Sigmoid colon (tissue), 7 donors: ENCODE measurements around the gene CEP112. TPM values are rescaled to one million over a fixed set of nuclear protein-coding genes. Genes with fewer than 3 reads are reported as not detected.

Source experiments
- DNase-seq: peaks from one replicate; pipeline ENCODE4 v3.0.0-alpha.2; 2019
- H3K27ac ChIP-seq, 4 donors: fragments of 200-600 bp; sonication (generic); one replicate each; pipeline ENCODE4 v1.5.1; 2016 to 2019; ENCODE audit warnings: mild to moderate bottlenecking in 1 of 4
- H3K27me3 ChIP-seq, 3 donors: fragments of 200-600 bp; sonication (generic); one replicate each; pipeline ENCODE4 v1.5.1; 2019; ENCODE audit warnings: mild to moderate bottlenecking in 1 of 3
- H3K36me3 ChIP-seq, 4 donors: fragments of 200-600 bp; sonication (generic); one replicate each; pipeline ENCODE4 v1.5.1; 2016 to 2019
- H3K4me1 ChIP-seq, 4 donors: fragments of 200-600 bp; sonication (generic); one replicate each; pipeline ENCODE4 v1.5.1; 2017 to 2019
- H3K4me3 ChIP-seq, 4 donors: fragments of 200-600 bp; sonication (generic); one replicate each; pipeline ENCODE4 v1.5.1; 2017 to 2019; ENCODE audit warnings: mild to moderate bottlenecking in 2 of 4, moderate library complexity in 1 of 4
- H3K9me3 ChIP-seq, 4 donors: fragments of 200-600 bp in 3 of 4; sonication (generic) in 3 of 4; one replicate each; pipeline versions ENCODE4 v1.5.1 to v1.6.1; 2013 to 2019
- CTCF ChIP-seq, 4 experiments: fragments of 450-650 bp in 3 of 4; fragments of 200-600 bp in 1 of 4; IDR thresholded peaks; one replicate each; pipeline ENCODE4 v1.5.1; 2016 to 2019; ENCODE audit warnings: antibody characterized with exemption in 4 of 4, mild to moderate bottlenecking in 3 of 4, moderate library complexity in 2 of 4
- EP300 ChIP-seq, 4 donors: sonication (generic); formaldehyde crosslinking; IDR thresholded peaks; one replicate each; pipeline ENCODE4 v1.6.1; 2017; ENCODE audit warnings: antibody characterized with exemption in 4 of 4
- POLR2A ChIP-seq, 2 donors: fragments of 450-650 bp; IDR thresholded peaks; one replicate each; pipeline ENCODE4 v1.6.1; 2016; ENCODE audit warnings: antibody characterized with exemption in 2 of 2, mild to moderate bottlenecking in 2 of 2, moderate library complexity in 2 of 2
- POLR2AphosphoS5 ChIP-seq, 4 donors: sonication (generic); formaldehyde crosslinking; IDR thresholded peaks; one replicate each; pipeline ENCODE4 v1.6.1; 2017; ENCODE audit warnings: antibody characterized with exemption in 4 of 4
- WGBS, 2 donors: extraction: QIAGEN DNeasy Blood & Tissue Kit; methylation state at CpG; one replicate each; pipeline ENCODE4 v1.1.7; 2013; 5-methylcytosine and 5-hydroxymethylcytosine counted together
- intact Hi-C: fragments of 100-400 bp; cut with DNase I; formaldehyde crosslinking; loops from one replicate; pipeline ENCODE4 v1.15.1; 2023
- polyA plus RNA-seq, 3 donors: library from polyadenylated mRNA; stranded (reverse); fragments of 200-250 nt; gene quantifications; one replicate each; pipeline ENCODE4 v1.2.3, GENCODE V29; 2013
- total RNA-seq, 4 donors: library from RNA; depleted of rRNA; stranded (reverse); fragments of >200 nt; gene quantifications; one replicate each; pipeline ENCODE4 v1.1.0, GENCODE V29; 2016
- donor health status: healthy with polysubstance abuse.
- donor health status: Bipolar disorder and iron deficiency.
- donor health status: healthy.

The CEP112 gene
- total and polyA plus RNA-seq, 7 donors = 0.92 to 29.1 (median 15.1) TPM

- H3K9me3 ChIP-seq = no peaks in the 10 kb centered on the region
- H3K27ac ChIP-seq = no peak overlapping the region
Measured at GRCh38 chr17:65916425-65916824, 275.5 kb downstream of the CEP112 start.

GRCh38 chr17:65914784-65915342 lies 277.1 kb downstream of the CEP112 start:
- Histone ChIP-seq H3K36me3 (no peaks in the 10 kb centered on the region), H3K27ac (no peak overlapping the region), H3K9me3 (peaks cover 0 to 3% (median 0%) of the 10 kb centered on the region in 4 donors), H3K27me3 (no peaks in the 10 kb centered on the region), H3K4me1 (no peaks in the 10 kb centered on the region), H3K4me3 (no peak overlapping the region)
- intact Hi-C loops = no loop called here
- WGBS, 2 donors = 66 to 86% methylated on average over 5 of the region's 5 CpGs
- TF ChIP-seq POLR2AphosphoS5 (IDR thresholded peaks at IDR 0.05) (no peak), CTCF (IDR thresholded peaks at IDR 0.05) (no peak), POLR2A (IDR thresholded peaks at IDR 0.05) (no peak), EP300 (IDR thresholded peaks at IDR 0.05) (no peak)
- no peak for DNase-seq

More at GRCh38 chr17:65916425-65916824, 275.5 kb downstream of the CEP112 start:
- 87 to 89% methylated on average over 2 of the region's 2 CpGs for WGBS, 2 donors
- Histone ChIP-seq H3K4me1 (no peaks in the 10 kb centered on the region), H3K27me3 (no peaks in the 10 kb centered on the region), H3K36me3 (no peaks in the 10 kb centered on the region), H3K4me3 (no peak overlapping the region)
- intact Hi-C loops = no loop called here
- TF ChIP-seq EP300 (IDR thresholded peaks at IDR 0.05) (no peak), CTCF (IDR thresholded peaks at IDR 0.05) (no peak), POLR2AphosphoS5 (IDR thresholded peaks at IDR 0.05) (no peak), POLR2A (IDR thresholded peaks at IDR 0.05) (no peak)
- DNase-seq = no peak

- Histone ChIP-seq H3K27ac (no peak overlapping the region), H3K4me1 (no peaks in the 10 kb centered on the region), H3K4me3 (no peak overlapping the region), H3K27me3 (no peaks in the 10 kb centered on the region), H3K36me3 (no peaks in the 10 kb centered on the region), H3K9me3 (peaks cover 0 to 3% (median 0%) of the 10 kb centered on the region in 4 donors)
- TF ChIP-seq CTCF (IDR thresholded peaks at IDR 0.05) (no peak), POLR2AphosphoS5 (IDR thresholded peaks at IDR 0.05) (no peak), POLR2A (IDR thresholded peaks at IDR 0.05) (no peak), EP300 (IDR thresholded peaks at IDR 0.05) (no peak)
- 92 to 94% methylated on average over 4 of the region's 4 CpGs for WGBS, 2 donors
- intact Hi-C loops = no loop called here
- no peak for DNase-seq
Measured at GRCh38 chr17:65913326-65913850, 278.5 kb downstream of the CEP112 start.

- H3K4me3 ChIP-seq = no peak overlapping the region
- H3K27me3 ChIP-seq = no peaks in the 10 kb centered on the region
- peaks cover 0 to 3% (median 0%) of the 10 kb centered on the region in 4 donors for H3K9me3 ChIP-seq
- intact Hi-C loops = no loop called here
- TF ChIP-seq EP300 (IDR thresholded peaks at IDR 0.05) (no peak), POLR2A (IDR thresholded peaks at IDR 0.05) (no peak), POLR2AphosphoS5 (IDR thresholded peaks at IDR 0.05) (no peak), CTCF (IDR thresholded peaks at IDR 0.05) (no peak)
- no peak overlapping the region for H3K27ac ChIP-seq
- no peaks in the 10 kb centered on the region for H3K4me1 ChIP-seq
- WGBS, 2 donors = 95 to 96% methylated on average over 1 of the region's 1 CpG
- no peak for DNase-seq
- no peaks in the 10 kb centered on the region for H3K36me3 ChIP-seq
Measured at GRCh38 chr17:65910836-65911235, 281.1 kb downstream of the CEP112 start.
